OCI-LY3 (cell line): ENCODE measurements around the gene KIAA1191.

Experiments
- EZH2phosphoT487 ChIP-seq: fragments of 200-600 bp; shearing (Covaris generic); IDR thresholded peaks from 2 replicates; pipeline ENCODE4 v1.6.1; 2018; ENCODE audit warnings: antibody characterized with exemption, mixed run types, low read depth
- TF ChIP-seq, protein P1 (sequence below): fragments of 200-600, 300-600 bp; sonication (generic); IDR thresholded peaks from 2 replicates; pipeline ENCODE4 v1.5.1; 2014; ENCODE audit warnings: antibody characterized with exemption, low read length, low read depth

DNA sequence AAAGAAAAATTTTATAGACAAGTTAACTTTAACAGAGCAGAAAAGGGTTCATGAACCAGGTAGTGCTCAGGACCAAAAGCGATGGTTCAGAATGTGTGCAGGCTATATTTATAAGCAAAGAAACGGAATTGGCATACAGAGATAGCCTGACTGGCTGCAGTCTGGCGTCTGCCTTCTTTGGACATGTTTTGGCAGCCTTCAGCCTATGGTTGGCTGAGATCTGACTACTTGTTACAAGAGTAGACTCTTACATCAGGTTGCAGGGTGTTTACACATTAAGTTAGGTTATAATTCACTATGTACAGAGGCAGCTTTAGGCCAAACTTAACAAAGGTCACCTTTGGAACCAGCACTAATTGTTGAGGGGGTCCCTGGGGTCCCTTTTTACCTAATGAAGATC is 19.9 kb upstream of the KIAA1191 start:
- TF ChIP-seq, protein P1, sequence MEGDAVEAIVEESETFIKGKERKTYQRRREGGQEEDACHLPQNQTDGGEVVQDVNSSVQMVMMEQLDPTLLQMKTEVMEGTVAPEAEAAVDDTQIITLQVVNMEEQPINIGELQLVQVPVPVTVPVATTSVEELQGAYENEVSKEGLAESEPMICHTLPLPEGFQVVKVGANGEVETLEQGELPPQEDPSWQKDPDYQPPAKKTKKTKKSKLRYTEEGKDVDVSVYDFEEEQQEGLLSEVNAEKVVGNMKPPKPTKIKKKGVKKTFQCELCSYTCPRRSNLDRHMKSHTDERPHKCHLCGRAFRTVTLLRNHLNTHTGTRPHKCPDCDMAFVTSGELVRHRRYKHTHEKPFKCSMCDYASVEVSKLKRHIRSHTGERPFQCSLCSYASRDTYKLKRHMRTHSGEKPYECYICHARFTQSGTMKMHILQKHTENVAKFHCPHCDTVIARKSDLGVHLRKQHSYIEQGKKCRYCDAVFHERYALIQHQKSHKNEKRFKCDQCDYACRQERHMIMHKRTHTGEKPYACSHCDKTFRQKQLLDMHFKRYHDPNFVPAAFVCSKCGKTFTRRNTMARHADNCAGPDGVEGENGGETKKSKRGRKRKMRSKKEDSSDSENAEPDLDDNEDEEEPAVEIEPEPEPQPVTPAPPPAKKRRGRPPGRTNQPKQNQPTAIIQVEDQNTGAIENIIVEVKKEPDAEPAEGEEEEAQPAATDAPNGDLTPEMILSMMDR = no peak
- no peak for TF ChIP-seq EZH2phosphoT487
